CD14-positive monocyte (primary cell): ENCODE measurements around the gene GRIN2A. TPM values are rescaled to one million over a fixed set of nuclear protein-coding genes. Genes with fewer than 3 reads are reported as not detected.

Source experiments
- DNase-seq, 3 donors: peaks; one replicate each; pipeline ENCODE4 v3.0.0-alpha.2; 2011 to 2022
- H2AFZ ChIP-seq: 2 replicates; pipeline ENCODE4 v1.6.0; 2012; ENCODE audit warnings: mild to moderate bottlenecking, low read depth, low read length, inconsistent platforms; ENCODE audit not compliant: insufficient read depth, poor library complexity, severe bottlenecking
- H3K27ac ChIP-seq, 2 donors: 1 replicate in 1 of 2; 2 replicates in 1 of 2; pipeline ENCODE4 v1.5.1; 2012 to 2013; ENCODE audit warnings: low read length in 2 of 2, control low read depth in 1 of 2, inconsistent platforms in 1 of 2, low read depth in 1 of 2, mild to moderate bottlenecking in 1 of 2
- H3K27me3 ChIP-seq, 2 donors: one replicate each; pipeline versions ENCODE4 v1.6.0 to v1.6.1; 2011 to 2013; ENCODE audit warnings: low read length in 2 of 2; ENCODE audit not compliant: control insufficient read depth in 2 of 2, insufficient read depth in 2 of 2
- H3K36me3 ChIP-seq, 2 donors: replicated peaks in 1 of 2; 1 replicate in 1 of 2; 2 replicates in 1 of 2; pipeline versions ENCODE4 v1.5.1 to v1.6.1; 2012 to 2013; ENCODE audit warnings: low read length in 2 of 2, control low read depth in 1 of 2, inconsistent platforms in 1 of 2, mild to moderate bottlenecking in 1 of 2; ENCODE audit not compliant: insufficient read depth in 2 of 2, control insufficient read depth in 1 of 2
- H3K4me1 ChIP-seq, 2 donors: 1 replicate in 1 of 2; 2 replicates in 1 of 2; pipeline versions ENCODE4 v1.5.1 to v1.6.1; 2012 to 2013; ENCODE audit warnings: low read length in 2 of 2, control low read depth in 1 of 2, inconsistent platforms in 1 of 2, mild to moderate bottlenecking in 1 of 2, moderate library complexity in 1 of 2; ENCODE audit not compliant: insufficient read depth in 2 of 2, control insufficient read depth in 1 of 2
- H3K4me2 ChIP-seq: replicated peaks from 2 replicates; pipeline ENCODE3; 2012; ENCODE audit warnings: low read length, moderate library complexity, mild to moderate bottlenecking; ENCODE audit not compliant: poor library complexity, severe bottlenecking; ENCODE audit errors: extremely low read depth
- H3K4me3 ChIP-seq, 3 experiments: fragments of 200-600 bp in 1 of 3; sonication (generic) in 1 of 3; replicated peaks in 1 of 3; 1 replicate in 2 of 3; 2 replicates in 1 of 3; pipeline ENCODE4 v1.5.1; 2011 to 2013; ENCODE audit warnings: low read length in 3 of 3, mild to moderate bottlenecking in 3 of 3, control low read depth in 2 of 3, low read depth in 2 of 3, inconsistent platforms in 1 of 3, moderate library complexity in 1 of 3
- H3K79me2 ChIP-seq: 2 replicates; pipeline ENCODE4 v1.6.0; 2012; ENCODE audit warnings: mild to moderate bottlenecking, control low read depth, inconsistent platforms, low read length, moderate library complexity; ENCODE audit not compliant: insufficient read depth
- H3K9ac ChIP-seq: 2 replicates; pipeline ENCODE4 v1.6.0; 2017; ENCODE audit warnings: low read length, mild to moderate bottlenecking; ENCODE audit not compliant: insufficient read depth, poor library complexity, severe bottlenecking
- H3K9me3 ChIP-seq, 2 donors: replicated peaks in 1 of 2; 1 replicate in 1 of 2; 2 replicates in 1 of 2; pipeline versions ENCODE4 v1.5.1 to v1.6.1; 2012 to 2013; ENCODE audit warnings: low read length in 2 of 2, control low read depth in 1 of 2; ENCODE audit not compliant: control insufficient read depth in 1 of 2, insufficient read depth in 1 of 2
- H4K20me1 ChIP-seq: 2 replicates; pipeline ENCODE4 v1.6.0; 2012; ENCODE audit warnings: mild to moderate bottlenecking, low read length, control low read depth, moderate library complexity; ENCODE audit not compliant: insufficient read depth
- H3K27ac Mint-ChIP-seq, 7 donors: one replicate each; pipeline ENCODE4 v1.8.0; 2020; ENCODE audit warnings: mild to moderate bottlenecking in 7 of 7, mixed read lengths in 7 of 7, moderate library complexity in 6 of 7, inconsistent platforms in 2 of 7
- H3K27me3 Mint-ChIP-seq, 3 donors: one replicate each; pipeline ENCODE4 v1.8.0; 2021 to 2022; ENCODE audit warnings: low read depth in 3 of 3, mild to moderate bottlenecking in 3 of 3, mixed read lengths in 3 of 3, moderate library complexity in 3 of 3, inconsistent platforms in 1 of 3
- H3K36me3 Mint-ChIP-seq, 2 donors: one replicate each; pipeline ENCODE4 v1.8.0; 2020; ENCODE audit warnings: mixed read lengths in 2 of 2, inconsistent platforms in 1 of 2, mild to moderate bottlenecking in 1 of 2
- H3K4me1 Mint-ChIP-seq: one replicate; pipeline ENCODE4 v1.8.0; 2020; ENCODE audit warnings: mild to moderate bottlenecking, mixed read lengths
- H3K4me3 Mint-ChIP-seq, 2 donors: one replicate each; pipeline ENCODE4 v1.8.0; 2020; ENCODE audit warnings: mild to moderate bottlenecking in 2 of 2, mixed read lengths in 2 of 2, moderate library complexity in 1 of 2
- H3K9me3 Mint-ChIP-seq, 7 donors: one replicate each; pipeline ENCODE4 v1.8.0; 2020 to 2022; ENCODE audit warnings: mixed read lengths in 7 of 7, mild to moderate bottlenecking in 6 of 7, moderate library complexity in 6 of 7, inconsistent platforms in 2 of 7
- CTCF ChIP-seq: fragments of 200-600 bp; IDR thresholded peaks from one replicate; pipeline ENCODE4 v1.8.0; 2022; ENCODE audit warnings: antibody characterized with exemption, mild to moderate bottlenecking
- WGBS: methylation state at CpG from one replicate; pipeline ENCODE4 v1.1.5; 2013; ENCODE audit warnings: missing lambda C conversion rate; ENCODE audit not compliant: insufficient coverage; 5-methylcytosine and 5-hydroxymethylcytosine counted together
- intact Hi-C, 2 donors: fragments of 100-400 bp; cut with micrococcal nuclease; formaldehyde crosslinking; loops; one replicate each; pipeline versions ENCODE4 v1.15.0 to v1.15.1; 2023
- polyA plus RNA-seq, 3 donors: library from polyadenylated mRNA; depleted of rRNA in 1 of 3; unstranded in 2 of 3; stranded (reverse) in 1 of 3; fragments of 300-500 nt in 2 of 3; fragments of >200 nt in 1 of 3; fragmentation: Illumina TruSeq in 2 of 3; gene quantifications; 1 replicate in 2 of 3; 2 replicates in 1 of 3; pipeline ENCODE4 v1.2.3, GENCODE V29; 2012 to 2021

GRIN2A gene
- polyA plus RNA-seq, 3 donors = not detected

- intact Hi-C loops = no loop called here
- H3K36me3 Mint-ChIP-seq = no peaks in the 10 kb centered on the region
- Histone ChIP-seq H3K9ac (no peak overlapping the region), H3K36me3 (no peaks in the 10 kb centered on the region), H3K4me3 (no peak overlapping the region), H3K27me3 (no peaks in the 10 kb centered on the region), H4K20me1 (no peaks in the 10 kb centered on the region), H2AFZ (no peak overlapping the region), H3K27ac (no peak overlapping the region), H3K4me1 (no peaks in the 10 kb centered on the region), H3K79me2 (no peaks in the 10 kb centered on the region), H3K9me3 (peaks cover 0 to 4% of the 10 kb centered on the region in 2 donors), H3K4me2 (no peak overlapping the region)
- WGBS = 84% methylated on average over 2 of the region's 2 CpGs
- H3K9me3 Mint-ChIP-seq = peaks cover 0 to 8% (median 2%) of the 10 kb centered on the region in 7 donors
- H3K4me1 Mint-ChIP-seq = no peaks in the 10 kb centered on the region
- DNase-seq = no peak
- no peak overlapping the region for H3K4me3 Mint-ChIP-seq
- TF ChIP-seq CTCF = no peak
- H3K27me3 Mint-ChIP-seq = no peaks in the 10 kb centered on the region
- H3K27ac Mint-ChIP-seq = no peak overlapping the region
These were observed 180.9 kb downstream of the GRIN2A start for GRCh38 chr16:10001258-10001775.

DNA sequence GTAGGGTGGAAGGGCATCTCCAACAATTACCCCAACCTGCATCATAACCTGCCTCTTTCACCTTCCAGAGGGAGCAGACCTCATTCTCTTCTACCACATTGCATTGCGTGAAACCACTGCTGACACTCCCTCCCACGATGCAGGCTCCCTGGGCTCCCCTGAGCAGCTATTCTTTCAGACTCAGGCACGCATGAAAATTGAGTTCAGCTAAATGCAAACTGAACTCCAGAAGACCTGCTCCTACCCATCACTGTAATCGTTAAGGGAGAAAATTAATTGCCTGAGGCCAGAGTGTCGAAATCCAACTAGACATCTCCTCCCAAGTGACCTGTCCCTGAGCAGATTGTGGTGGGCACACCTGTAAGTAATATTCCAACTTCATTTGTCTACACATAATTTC, 186.0 kb downstream of the GRIN2A start:
- intact Hi-C loops = no loop called here
- Histone ChIP-seq H3K9ac (no peak overlapping the region), H4K20me1 (no peaks in the 10 kb centered on the region), H3K27ac (no peak overlapping the region), H3K27me3 (no peaks in the 10 kb centered on the region), H3K4me2 (no peak overlapping the region), H3K36me3 (no peaks in the 10 kb centered on the region), H3K9me3 (peaks cover 0 to 4% of the 10 kb centered on the region in 2 donors), H3K4me1 (no peaks in the 10 kb centered on the region), H2AFZ (no peak overlapping the region), H3K4me3 (no peak overlapping the region), H3K79me2 (no peaks in the 10 kb centered on the region)
- TF ChIP-seq CTCF = no peak
- no peaks in the 10 kb centered on the region for H3K36me3 Mint-ChIP-seq
- no peak for DNase-seq
- peaks cover 0 to 6% (median 0%) of the 10 kb centered on the region in 7 donors for H3K9me3 Mint-ChIP-seq
- 63% methylated on average over 4 of the region's 5 CpGs for WGBS
- H3K27me3 Mint-ChIP-seq = peaks cover 0 to 2% (median 0%) of the 10 kb centered on the region in 3 donors
- peak overlapping the region in 1 of 7 donors; percentile 42 for H3K27ac Mint-ChIP-seq
- H3K4me3 Mint-ChIP-seq = no peak overlapping the region
- no peaks in the 10 kb centered on the region for H3K4me1 Mint-ChIP-seq
